Measurements from ENCODE around the gene VWA2.

DNA sequence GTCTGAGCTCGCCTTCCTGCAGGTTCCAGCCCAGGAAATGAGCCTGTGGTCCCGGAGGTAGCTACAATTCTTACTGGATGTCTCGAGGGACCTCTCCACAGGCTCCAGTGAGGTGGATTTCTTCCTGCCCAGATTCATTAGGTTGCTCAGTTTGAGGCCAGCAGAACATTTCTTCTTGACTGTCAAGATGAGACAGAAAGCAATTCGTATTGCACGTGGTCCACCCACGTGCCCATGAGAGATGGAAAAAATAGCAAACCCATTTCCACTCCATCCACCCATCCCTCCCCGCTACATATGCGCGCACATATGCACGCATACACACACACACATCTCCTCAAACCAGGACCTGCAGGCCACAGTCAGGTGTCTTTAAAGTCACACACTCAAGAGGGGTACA, 68.7 kb downstream of the VWA2 start:
- TF ChIP-seq, protein P1, sequence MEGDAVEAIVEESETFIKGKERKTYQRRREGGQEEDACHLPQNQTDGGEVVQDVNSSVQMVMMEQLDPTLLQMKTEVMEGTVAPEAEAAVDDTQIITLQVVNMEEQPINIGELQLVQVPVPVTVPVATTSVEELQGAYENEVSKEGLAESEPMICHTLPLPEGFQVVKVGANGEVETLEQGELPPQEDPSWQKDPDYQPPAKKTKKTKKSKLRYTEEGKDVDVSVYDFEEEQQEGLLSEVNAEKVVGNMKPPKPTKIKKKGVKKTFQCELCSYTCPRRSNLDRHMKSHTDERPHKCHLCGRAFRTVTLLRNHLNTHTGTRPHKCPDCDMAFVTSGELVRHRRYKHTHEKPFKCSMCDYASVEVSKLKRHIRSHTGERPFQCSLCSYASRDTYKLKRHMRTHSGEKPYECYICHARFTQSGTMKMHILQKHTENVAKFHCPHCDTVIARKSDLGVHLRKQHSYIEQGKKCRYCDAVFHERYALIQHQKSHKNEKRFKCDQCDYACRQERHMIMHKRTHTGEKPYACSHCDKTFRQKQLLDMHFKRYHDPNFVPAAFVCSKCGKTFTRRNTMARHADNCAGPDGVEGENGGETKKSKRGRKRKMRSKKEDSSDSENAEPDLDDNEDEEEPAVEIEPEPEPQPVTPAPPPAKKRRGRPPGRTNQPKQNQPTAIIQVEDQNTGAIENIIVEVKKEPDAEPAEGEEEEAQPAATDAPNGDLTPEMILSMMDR (IDR thresholded peaks at IDR 0.05), result no peak
- no peak for TF ChIP-seq ZFX (IDR thresholded peaks at IDR 0.05; ENCODE audit: borderline replicate concordance)
